ENCODE data around the gene JUP. TPM values are rescaled to one million over a fixed set of nuclear protein-coding genes. Genes with fewer than 3 reads are reported as not detected.

Gene JUP
- total RNA-seq, 1 donor from 2014 or later = 330 TPM

- no peak for TF ChIP-seq CTCF (IDR thresholded peaks at IDR 0.05; ENCODE audit: unreplicated experiment)
- Mint-ChIP-seq H3K4me1 (ENCODE audit: unreplicated experiment) (peaks cover 14% of the 10 kb centered on the region), H3K27me3 (ENCODE audit: unreplicated experiment) (peaks cover 3% of the 10 kb centered on the region), H3K36me3 (ENCODE audit: low read depth, unreplicated experiment) (peaks cover 13% of the 10 kb centered on the region), H3K27ac (ENCODE audit: unreplicated experiment) (no peak overlapping the region), H3K9me3 (ENCODE audit: unreplicated experiment) (no peaks in the 10 kb centered on the region), H3K4me3 (ENCODE audit: unreplicated experiment) (no peak overlapping the region)
- no peak for DNase-seq (ENCODE audit: low spot score)
Measured at GRCh38 chr17:41730479-41730878, 56.0 kb downstream of the JUP start.

DNA sequence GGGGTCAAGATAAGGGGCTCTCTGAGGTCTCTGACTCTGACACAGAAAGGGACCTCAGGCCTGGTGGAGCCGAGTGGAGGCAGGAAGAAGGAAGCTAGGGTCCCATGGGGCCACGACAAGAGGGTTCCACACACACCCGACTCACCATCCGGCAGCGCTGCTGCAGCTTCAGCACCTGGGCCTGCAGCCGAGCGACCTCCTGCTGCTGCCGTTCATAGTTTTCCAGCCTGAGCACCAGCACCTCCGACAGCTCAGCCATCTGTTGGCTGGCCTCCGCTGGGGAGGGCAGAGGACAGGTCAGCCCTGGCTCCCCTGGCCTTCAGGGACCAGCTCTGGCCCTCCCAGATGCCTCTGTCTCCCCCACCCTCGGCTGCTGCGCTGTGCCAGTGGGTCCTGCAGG lies 58.5 kb downstream of the JUP start:
- H3K4me3 Mint-ChIP-seq (ENCODE audit: unreplicated experiment) = no peak overlapping the region
- TF ChIP-seq CTCF (IDR thresholded peaks at IDR 0.05; ENCODE audit: unreplicated experiment) = no peak
- H3K4me1 Mint-ChIP-seq (ENCODE audit: unreplicated experiment) = peaks cover 10% of the 10 kb centered on the region
- H3K36me3 Mint-ChIP-seq (ENCODE audit: low read depth, unreplicated experiment) = peaks cover 19% of the 10 kb centered on the region
- H3K9me3 Mint-ChIP-seq (ENCODE audit: unreplicated experiment) = no peaks in the 10 kb centered on the region
- no peak for DNase-seq (ENCODE audit: low spot score)
- H3K27ac Mint-ChIP-seq (ENCODE audit: unreplicated experiment) = no peak overlapping the region
- peaks cover 3% of the 10 kb centered on the region for H3K27me3 Mint-ChIP-seq (ENCODE audit: unreplicated experiment)

DNA sequence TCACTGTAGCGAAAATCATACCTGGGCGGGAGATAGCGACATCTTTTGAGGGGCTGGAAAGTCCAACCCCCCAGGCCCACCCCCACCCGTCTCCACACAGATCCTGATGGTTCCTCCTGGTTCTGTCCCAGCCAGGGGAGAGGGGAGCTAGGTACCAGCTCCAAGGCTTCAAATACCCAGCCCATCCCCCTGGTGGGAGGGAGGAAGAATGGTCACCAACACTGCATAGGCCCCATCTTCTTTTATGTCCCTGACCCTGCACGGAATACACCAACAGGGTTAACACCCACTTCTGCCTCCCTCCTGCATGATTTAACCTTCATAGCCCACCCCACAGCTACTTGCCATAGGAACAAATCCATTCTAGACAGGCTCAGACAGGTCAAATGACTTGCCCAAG lies 61.4 kb downstream of the JUP start:
- Mint-ChIP-seq H3K27ac (ENCODE audit: unreplicated experiment) (peak overlapping the region; percentile 25), H3K4me3 (ENCODE audit: unreplicated experiment) (peak overlapping the region; percentile 39), H3K36me3 (ENCODE audit: low read depth, unreplicated experiment) (peaks cover 14% of the 10 kb centered on the region), H3K4me1 (ENCODE audit: unreplicated experiment) (no peaks in the 10 kb centered on the region), H3K9me3 (ENCODE audit: unreplicated experiment) (no peaks in the 10 kb centered on the region), H3K27me3 (ENCODE audit: unreplicated experiment) (peaks cover 7% of the 10 kb centered on the region)
- TF ChIP-seq CTCF (IDR thresholded peaks at IDR 0.05; ENCODE audit: unreplicated experiment) = peak; percentile 15
- DNase-seq (ENCODE audit: low spot score) = no peak

- H3K4me1 Mint-ChIP-seq (ENCODE audit: unreplicated experiment) = no peaks in the 10 kb centered on the region
Measured at GRCh38 chr17:41724476-41725050, 61.9 kb downstream of the JUP start.

More at GRCh38 chr17:41724476-41725050, 61.9 kb downstream of the JUP start:
- Mint-ChIP-seq H3K9me3 (ENCODE audit: unreplicated experiment) (no peaks in the 10 kb centered on the region), H3K36me3 (ENCODE audit: low read depth, unreplicated experiment) (peaks cover 14% of the 10 kb centered on the region), H3K27me3 (ENCODE audit: unreplicated experiment) (peaks cover 7% of the 10 kb centered on the region), H3K27ac (ENCODE audit: unreplicated experiment) (no peak overlapping the region), H3K4me3 (ENCODE audit: unreplicated experiment) (no peak overlapping the region)
- DNase-seq (ENCODE audit: low spot score) = no peak
- no peak for TF ChIP-seq CTCF (IDR thresholded peaks at IDR 0.05; ENCODE audit: unreplicated experiment)
